HEK293 (cell line): ENCODE measurements around the gene ERFE.
"Not testable (repeated sequence)": the region's sequence is repeated elsewhere in the genome, so short reads cannot be mapped to it uniquely, and the experiment has no call there.

ENCODE experiments used
- CTCF ChIA-PET: fragments of 350-600 bp; formaldehyde crosslinking; extraction: SDS; loops from one replicate; lab custom pipeline; 2021; ENCODE audit warnings: antibody characterized with exemption; lab: Yijun Ruan, JAX
- POLR2A ChIA-PET: fragments of 300-600 bp; formaldehyde crosslinking; extraction: SDS; loops from one replicate; lab custom pipeline; 2020; ENCODE audit warnings: antibody characterized with exemption, inconsistent platforms; lab: Yijun Ruan, JAX
- H3K27ac ChIP-seq: fragments of 200-500 bp; sonication (Bioruptor generic); 2 replicates; pipeline ENCODE4 v1.5.1; 2014; ENCODE audit warnings: low read depth, low read length, control low read depth, inconsistent platforms; ENCODE audit errors: extremely low read depth
- H3K36me3 ChIP-seq, 2 experiments: fragments of 200-500 bp in 1 of 2; sonication (Bioruptor generic) in 1 of 2; 1 replicate in 1 of 2; 2 replicates in 1 of 2; pipeline ENCODE4 v1.5.1; 2014 to 2017; ENCODE audit warnings: inconsistent platforms in 2 of 2, low read length in 2 of 2; ENCODE audit not compliant: control insufficient read depth in 2 of 2, insufficient read depth in 1 of 2
- H3K4me1 ChIP-seq: fragments of 200-500 bp; sonication (Bioruptor generic); 2 replicates; pipeline ENCODE4 v1.5.1; 2014; ENCODE audit warnings: mild to moderate bottlenecking, low read length, inconsistent platforms; ENCODE audit not compliant: control insufficient read depth, insufficient read depth
- H3K4me3 ChIP-seq: 2 replicates; pipeline ENCODE4 v1.5.1; 2011; ENCODE audit warnings: low read depth, mild to moderate bottlenecking, control low read depth, low read length, moderate library complexity
- H3K9me3 ChIP-seq: fragments of 200-500 bp; sonication (Bioruptor generic); 2 replicates; pipeline ENCODE4 v1.5.1; 2014; ENCODE audit warnings: low read depth, low read length, inconsistent platforms; ENCODE audit not compliant: control insufficient read depth, insufficient read depth
- EGR2 ChIP-seq: fragments of 450-650 bp; formaldehyde crosslinking; IDR thresholded peaks from 2 replicates; pipeline ENCODE4 v1.5.1; 2016; ENCODE audit warnings: low read depth, missing biosample characterization, missing genetic modification characterization
- GFI1B ChIP-seq: fragments of 450-650 bp; formaldehyde crosslinking; IDR thresholded peaks from 2 replicates; pipeline ENCODE4 v1.5.1; 2016; ENCODE audit warnings: missing biosample characterization, missing genetic modification characterization
- KLF1 ChIP-seq: fragments of 450-650 bp; formaldehyde crosslinking; IDR thresholded peaks from 2 replicates; pipeline ENCODE4 v1.5.1; 2016; ENCODE audit warnings: missing biosample characterization, missing genetic modification characterization
- MZF1 ChIP-seq: fragments of 450-650 bp; formaldehyde crosslinking; IDR thresholded peaks from 2 replicates; pipeline ENCODE4 v1.5.1; 2017; ENCODE audit warnings: missing biosample characterization, missing genetic modification characterization, borderline replicate concordance
- PBX3 ChIP-seq: sonication (generic); formaldehyde crosslinking; IDR thresholded peaks from 2 replicates; pipeline ENCODE4 v1.8.1; 2022; ENCODE audit warnings: mild to moderate bottlenecking, moderate library complexity, missing genetic modification reagents
- PRDM10 ChIP-seq: fragments of 450-650 bp; formaldehyde crosslinking; IDR thresholded peaks from 2 replicates; pipeline ENCODE4 v1.5.1; 2016; ENCODE audit warnings: missing biosample characterization, missing genetic modification characterization
- RBAK ChIP-seq: fragments of 450-650 bp; formaldehyde crosslinking; IDR thresholded peaks from 2 replicates; pipeline ENCODE4 v1.5.1; 2016; ENCODE audit warnings: missing biosample characterization, missing genetic modification characterization
- ZBTB20 ChIP-seq: fragments of 450-650 bp; formaldehyde crosslinking; IDR thresholded peaks from 2 replicates; pipeline ENCODE4 v1.5.1; 2016; ENCODE audit warnings: missing biosample characterization, missing genetic modification characterization
- ZNF132 ChIP-seq: fragments of 450-650 bp; formaldehyde crosslinking; IDR thresholded peaks from 2 replicates; pipeline ENCODE4 v1.5.1; 2017; ENCODE audit warnings: missing biosample characterization, missing genetic modification characterization, borderline replicate concordance
- ZNF292 ChIP-seq: fragments of 450-650 bp; formaldehyde crosslinking; IDR thresholded peaks from 2 replicates; pipeline ENCODE4 v1.5.1; 2016; ENCODE audit warnings: low read depth, missing biosample characterization, missing genetic modification characterization, borderline replicate concordance
- ZNF362 ChIP-seq: fragments of 450-650 bp; formaldehyde crosslinking; IDR thresholded peaks from 2 replicates; pipeline ENCODE4 v1.5.1; 2016; ENCODE audit warnings: missing biosample characterization, missing genetic modification characterization
- ZNF449 ChIP-seq: fragments of 450-650 bp; formaldehyde crosslinking; IDR thresholded peaks from 2 replicates; pipeline ENCODE4 v1.5.1; 2017; ENCODE audit warnings: missing biosample characterization, mild to moderate bottlenecking, missing genetic modification characterization, moderate library complexity
- ZNF585B ChIP-seq: fragments of 450-650 bp; formaldehyde crosslinking; IDR thresholded peaks from 2 replicates; pipeline ENCODE4 v1.5.1; 2016; ENCODE audit warnings: missing biosample characterization, missing genetic modification characterization
- ZNF639 ChIP-seq: fragments of 450-650 bp; formaldehyde crosslinking; IDR thresholded peaks from 2 replicates; pipeline ENCODE4 v1.5.1; 2016; ENCODE audit warnings: missing biosample characterization, missing genetic modification characterization
- ZNF645 ChIP-seq: fragments of 450-650 bp; formaldehyde crosslinking; IDR thresholded peaks from 2 replicates; pipeline ENCODE4; 2016; ENCODE audit warnings: missing biosample characterization, missing genetic modification characterization
- ZNF670 ChIP-seq: fragments of 450-650 bp; formaldehyde crosslinking; IDR thresholded peaks from 2 replicates; pipeline ENCODE4 v1.5.1; 2016; ENCODE audit warnings: missing biosample characterization, missing genetic modification characterization, low read depth
- ZNF785 ChIP-seq: fragments of 450-650 bp; formaldehyde crosslinking; IDR thresholded peaks from 2 replicates; pipeline ENCODE4 v1.5.1; 2016; ENCODE audit warnings: missing biosample characterization, missing genetic modification characterization

ERFE gene

GRCh38 chr2:238171072-238171431 is 12.3 kb downstream of the ERFE start:
- H3K36me3 ChIP-seq = peaks cover 3 to 93% of the 10 kb centered on the region in 2 experiments; a peak in 2 of 3 replicates
- H3K4me1 ChIP-seq, H3K4me3 ChIP-seq, CTCF ChIA-PET, H3K27ac ChIP-seq, POLR2A ChIA-PET, H3K9me3 ChIP-seq: not testable (repeated sequence)

GRCh38 chr2:238171575-238172187 is 12.9 kb downstream of the ERFE start:
- Histone ChIP-seq H3K9me3 (no peaks in the 10 kb centered on the region), H3K4me3 (no peak overlapping the region), H3K36me3 (peaks cover 3 to 93% of the 10 kb centered on the region in 2 experiments; a peak in 2 of 3 replicates), H3K27ac (no peak overlapping the region), H3K4me1 (0 out of 2 replicates have a peak, but pooled peaks cover 8% of the 10 kb centered on the region)
- ChIA-PET POLR2A (no interaction called here), CTCF (no interaction called here)
- TF ChIP-seq ZNF645 (tag by site-specific recombination) (no peak), PRDM10 (tag by site-specific recombination) (0 out of 2 replicates have a peak, but pooled peaks have one; percentile 33), ZNF670 (tag by site-specific recombination) (no peak), ZNF785 (tag by site-specific recombination) (no peak)

GRCh38 chr2:238172439-238172838 is 13.7 kb downstream of the ERFE start:
- H3K36me3 ChIP-seq = peaks cover 8 to 93% of the 10 kb centered on the region in 2 experiments
- H3K4me3 ChIP-seq = no peak overlapping the region
- CTCF ChIA-PET = no interaction called here
- no peak for TF ChIP-seq ZNF585B (tag by site-specific recombination)
- no peak for TF ChIP-seq KLF1
- no peak for TF ChIP-seq EGR2 (tag by site-specific recombination)
- no peak for TF ChIP-seq ZNF292 (tag by site-specific recombination)
- TF ChIP-seq MZF1 (tag by site-specific recombination) = no peak
- no peak for TF ChIP-seq ZNF639 (tag by site-specific recombination)
- TF ChIP-seq GFI1B (tag by site-specific recombination) = no peak
- no peak for TF ChIP-seq ZBTB20 (tag by site-specific recombination)
- TF ChIP-seq RBAK (tag by site-specific recombination) = no peak
- TF ChIP-seq ZNF449 (tag by site-specific recombination) = no peak
- TF ChIP-seq ZNF645 (tag by site-specific recombination) = no peak
- TF ChIP-seq ZNF132 (tag by site-specific recombination) = no peak
- TF ChIP-seq ZNF362 = no peak
- TF ChIP-seq PBX3 (CRISPR knock-in tag) = no peak

More at GRCh38 chr2:238172439-238172838, 13.7 kb downstream of the ERFE start:
- Histone ChIP-seq H3K27ac (no peak overlapping the region), H3K9me3 (no peaks in the 10 kb centered on the region), H3K4me1 (0 out of 2 replicates have a peak, but pooled peaks cover 8% of the 10 kb centered on the region)
- POLR2A ChIA-PET = no interaction called here
